ENCODE measurements around the gene LRRTM2.
"Not testable (repeated sequence)": the region's sequence is repeated elsewhere in the genome, so short reads cannot be mapped to it uniquely, and the experiment has no call there.

Gene LRRTM2, protein sequence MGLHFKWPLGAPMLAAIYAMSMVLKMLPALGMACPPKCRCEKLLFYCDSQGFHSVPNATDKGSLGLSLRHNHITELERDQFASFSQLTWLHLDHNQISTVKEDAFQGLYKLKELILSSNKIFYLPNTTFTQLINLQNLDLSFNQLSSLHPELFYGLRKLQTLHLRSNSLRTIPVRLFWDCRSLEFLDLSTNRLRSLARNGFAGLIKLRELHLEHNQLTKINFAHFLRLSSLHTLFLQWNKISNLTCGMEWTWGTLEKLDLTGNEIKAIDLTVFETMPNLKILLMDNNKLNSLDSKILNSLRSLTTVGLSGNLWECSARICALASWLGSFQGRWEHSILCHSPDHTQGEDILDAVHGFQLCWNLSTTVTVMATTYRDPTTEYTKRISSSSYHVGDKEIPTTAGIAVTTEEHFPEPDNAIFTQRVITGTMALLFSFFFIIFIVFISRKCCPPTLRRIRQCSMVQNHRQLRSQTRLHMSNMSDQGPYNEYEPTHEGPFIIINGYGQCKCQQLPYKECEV

DNA sequence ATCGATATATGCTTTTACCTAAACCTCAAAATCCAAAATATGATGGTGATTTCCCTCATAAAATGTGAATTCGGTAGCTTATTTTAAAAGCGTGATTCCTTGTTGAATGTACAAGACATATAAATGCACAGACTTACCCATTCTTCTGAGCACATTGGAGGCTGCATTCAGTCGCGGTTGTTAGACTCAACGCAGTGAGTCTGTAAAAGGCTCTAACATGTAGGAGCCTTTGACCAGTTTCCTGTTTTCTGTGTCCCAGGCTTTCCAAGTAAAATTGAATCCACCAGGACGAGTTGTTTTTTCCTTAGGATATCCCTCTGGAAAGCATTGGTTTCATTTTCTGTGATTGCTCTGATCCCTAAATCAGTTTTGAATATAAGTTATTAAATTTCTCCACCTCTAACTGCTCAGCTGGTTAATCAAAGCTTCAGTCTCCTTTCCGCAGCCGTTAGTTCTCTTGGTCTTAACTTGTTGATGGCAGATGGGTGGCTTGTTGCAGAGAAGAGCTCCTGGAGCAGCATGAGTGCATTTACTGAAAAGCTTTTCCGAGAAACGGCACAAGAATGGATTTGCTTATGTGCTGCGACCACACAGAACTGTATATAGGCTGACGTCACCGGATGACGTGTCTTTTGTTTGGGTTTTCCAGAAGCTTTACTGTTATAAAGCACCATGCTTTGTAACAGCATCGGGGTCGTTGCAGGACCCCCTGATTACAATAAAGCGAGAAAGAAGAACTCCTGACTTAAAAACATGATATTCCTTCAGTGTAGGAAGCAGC lies at the start of gene LRRTM2:
TSS of gene LRRTM2 (minus strand) at position 565 of the 781 bp plus-strand sequence. CDS start at position 141, 424 bp downstream.
- no peak for DNase-seq (ENCODE audit: low read depth in 2 of 2)

DNA sequence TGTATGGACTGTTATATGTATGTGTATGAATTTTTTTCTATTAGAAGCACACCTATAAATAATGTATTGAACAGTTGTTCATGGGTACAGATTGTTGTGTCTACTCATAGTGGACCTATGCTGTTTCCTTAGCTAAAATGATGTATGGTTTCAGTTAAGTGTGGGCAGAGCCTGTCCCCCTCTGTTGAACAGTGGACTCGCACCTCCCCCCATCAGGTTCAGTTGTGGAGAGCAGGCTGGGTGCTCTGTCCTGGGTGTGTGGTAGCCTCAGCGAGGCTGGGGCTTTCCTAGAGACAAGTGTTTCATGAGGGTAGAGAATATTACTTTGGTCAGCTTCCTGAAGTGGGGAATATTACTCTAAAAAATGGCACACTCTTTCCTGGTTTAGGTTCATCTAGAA lies 47.4 kb upstream of the LRRTM2 start:
- no peak for DNase-seq (ENCODE audit: low read depth in 2 of 2)

DNA sequence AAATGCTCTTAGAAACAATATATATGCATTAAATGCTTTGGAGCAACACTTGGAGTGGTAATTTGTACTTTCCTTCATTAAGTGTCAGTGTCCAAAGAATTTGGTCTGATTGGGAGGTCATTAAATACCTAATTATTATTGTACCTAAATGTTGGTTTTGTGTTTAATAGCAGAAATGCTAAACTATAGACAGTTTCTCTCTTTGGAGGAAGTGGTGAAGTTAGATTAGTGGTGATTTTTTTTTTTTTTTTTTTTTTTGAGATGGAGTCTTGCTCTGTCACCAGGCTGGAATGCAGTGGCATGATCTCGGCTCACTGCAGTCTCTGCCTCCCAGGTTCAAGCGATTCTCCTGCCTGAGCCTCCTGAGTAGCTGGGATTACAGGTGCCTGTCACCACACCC lies 46.2 kb upstream of the LRRTM2 start:
- not testable (repeated sequence) for DNase-seq (ENCODE audit: low read depth in 2 of 2)

- no peak for DNase-seq (ENCODE audit: low read depth in 2 of 2)
Measured at GRCh38 chr5:138920181-138920580, 45.0 kb upstream of the LRRTM2 start.

GRCh38 chr5:138918686-138919085 lies 43.6 kb upstream of the LRRTM2 start:
- no peak for DNase-seq (ENCODE audit: low read depth in 2 of 2)

DNA sequence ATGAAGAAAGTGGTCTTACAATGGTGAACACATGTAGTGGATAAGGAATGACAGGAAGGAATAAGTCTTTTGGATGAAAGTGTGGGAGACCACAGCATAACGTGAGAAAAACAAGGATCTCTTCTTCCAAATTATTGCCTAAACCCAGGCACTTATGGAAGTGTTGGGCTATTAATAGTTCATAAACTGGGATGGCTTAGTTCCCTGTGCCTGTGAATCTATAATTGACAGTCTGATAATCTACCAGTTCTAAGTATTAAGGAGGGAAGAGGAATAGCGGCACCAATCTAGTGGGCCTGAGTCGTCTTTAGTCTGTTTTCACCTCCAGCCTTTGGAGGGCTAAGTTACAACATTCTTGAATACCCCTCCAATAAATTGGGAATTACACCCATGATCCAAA lies 39.2 kb upstream of the LRRTM2 start:
- no peak for DNase-seq (ENCODE audit: low read depth in 2 of 2)

- no peak for DNase-seq (ENCODE audit: low read depth in 2 of 2)
Measured at GRCh38 chr5:138913773-138914172, 38.6 kb upstream of the LRRTM2 start.

- DNase-seq (ENCODE audit: low read depth in 2 of 2) = no peak
Measured at GRCh38 chr5:138912093-138912492, 37.0 kb upstream of the LRRTM2 start.

GRCh38 chr5:138911441-138911840 lies 36.3 kb upstream of the LRRTM2 start:
- no peak for DNase-seq (ENCODE audit: low read depth in 2 of 2)

- no peak for DNase-seq (ENCODE audit: low read depth in 2 of 2)
Measured at GRCh38 chr5:138910546-138911185, 35.5 kb upstream of the LRRTM2 start.

DNA sequence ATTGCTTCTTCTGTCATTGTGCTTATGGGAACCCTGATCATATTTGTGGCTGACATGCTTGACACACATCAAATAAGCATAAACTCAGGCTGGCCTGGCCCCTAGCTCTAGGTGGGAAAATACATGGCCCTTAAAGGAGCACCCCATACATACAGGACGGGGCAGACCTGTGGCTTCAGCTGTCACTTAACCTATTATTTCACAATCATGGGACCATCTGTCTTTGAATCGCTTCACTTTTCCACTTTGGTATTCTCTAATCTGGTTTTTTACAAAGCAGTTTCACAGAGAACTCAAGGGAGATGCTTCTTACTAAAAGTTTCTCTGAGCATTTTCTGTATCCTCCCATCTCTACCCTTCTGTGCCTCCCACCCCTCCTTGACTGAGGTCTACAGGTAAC lies 34.6 kb upstream of the LRRTM2 start:
- DNase-seq (ENCODE audit: low read depth in 2 of 2) = no peak

GRCh38 chr5:138905541-138905940 lies 30.4 kb upstream of the LRRTM2 start:
- DNase-seq (ENCODE audit: low read depth in 2 of 2) = no peak

GRCh38 chr5:138903130-138903775 lies 28.1 kb upstream of the LRRTM2 start:
- no peak for DNase-seq (ENCODE audit: low read depth in 2 of 2)

GRCh38 chr5:138901716-138902115 lies 26.6 kb upstream of the LRRTM2 start:
- DNase-seq (ENCODE audit: low read depth in 2 of 2) = no peak

DNA sequence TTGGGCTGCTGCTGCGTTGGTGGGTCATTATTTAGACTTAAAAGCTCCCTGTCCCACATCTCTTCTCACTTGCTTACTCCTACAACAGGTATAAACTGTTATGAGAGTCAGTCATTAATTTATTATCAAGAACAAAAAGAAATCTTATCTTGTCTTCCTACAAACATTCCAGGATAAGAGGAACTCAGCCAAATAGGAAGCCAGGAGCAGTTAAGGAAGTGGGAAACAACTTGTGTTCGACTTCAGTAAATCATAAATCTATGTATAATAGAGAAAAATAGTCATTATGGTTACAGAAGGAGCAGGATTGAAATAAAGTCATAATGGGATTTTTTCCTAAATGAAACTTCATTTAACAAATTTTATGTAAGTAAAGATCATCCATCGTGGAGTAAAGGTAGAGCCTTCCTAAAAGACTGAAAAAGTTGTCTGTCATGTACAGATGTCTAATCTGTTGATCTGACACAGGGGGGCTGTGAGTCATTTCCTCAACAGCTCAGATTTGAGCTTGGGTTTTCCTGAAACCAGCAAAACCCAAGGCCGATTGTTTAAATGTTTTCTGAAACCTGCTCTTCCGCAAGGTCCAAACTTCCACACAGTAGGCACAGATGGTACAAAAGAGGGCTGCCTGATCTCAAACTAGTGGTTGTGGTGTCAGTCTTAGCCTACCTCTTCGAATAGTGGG lies 25.3 kb upstream of the LRRTM2 start:
- peak in 1 of 2 donors; percentile 1 for DNase-seq (ENCODE audit: low read depth in 2 of 2)

- no peak for DNase-seq (ENCODE audit: low read depth in 2 of 2)
Measured at GRCh38 chr5:138898742-138899141, 23.6 kb upstream of the LRRTM2 start.

GRCh38 chr5:138898299-138898698 lies 23.2 kb upstream of the LRRTM2 start:
- DNase-seq (ENCODE audit: low read depth in 2 of 2) = no peak

GRCh38 chr5:138895918-138896317 lies 20.8 kb upstream of the LRRTM2 start:
- no peak for DNase-seq (ENCODE audit: low read depth in 2 of 2)

- DNase-seq (ENCODE audit: low read depth in 2 of 2) = no peak
Measured at GRCh38 chr5:138890644-138891043, 15.5 kb upstream of the LRRTM2 start.

GRCh38 chr5:138889994-138890393 lies 14.9 kb upstream of the LRRTM2 start:
- DNase-seq (ENCODE audit: low read depth in 2 of 2) = no peak

DNA sequence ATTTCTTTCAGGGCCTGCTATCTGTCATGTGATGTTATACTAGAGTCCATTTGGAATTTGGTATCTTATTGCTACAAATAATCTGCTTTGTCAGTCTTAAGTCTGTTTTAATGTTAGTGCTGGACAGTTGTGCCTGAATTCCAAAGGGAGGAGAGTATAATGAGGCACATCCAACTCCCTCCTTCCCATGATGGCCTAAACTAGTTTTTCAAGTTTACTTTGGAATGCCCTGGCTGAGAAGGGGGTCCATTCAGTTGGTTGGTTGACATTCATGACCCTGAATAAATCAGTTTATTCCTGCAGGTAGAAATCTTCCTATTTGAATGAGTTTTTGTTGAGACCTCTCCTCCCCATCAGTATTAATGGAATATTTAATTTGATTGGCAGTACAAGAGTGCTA lies 9.4 kb upstream of the LRRTM2 start:
- no peak for DNase-seq (ENCODE audit: low read depth in 2 of 2)
